ENCODE results near the gene MRGPRF.

Gene MRGPRF

GRCh38 chr11:69013009-69013951 is at the start of gene MRGPRF:
TSS of gene MRGPRF (minus strand) at chr11:69013246. CDS start at chr11:69009901, 3,345 bp downstream.
- no peak for DNase-seq

GRCh38 chr11:69062169-69062855 is 49.3 kb upstream of the MRGPRF start:
- no peak for DNase-seq

GRCh38 chr11:69061713-69062053 is 48.6 kb upstream of the MRGPRF start:
- no peak for DNase-seq

GRCh38 chr11:69060806-69061712 is 48.0 kb upstream of the MRGPRF start:
- no peak for DNase-seq

GRCh38 chr11:69059985-69060384 is 46.9 kb upstream of the MRGPRF start:
- no peak for DNase-seq

GRCh38 chr11:69059429-69059828 is 46.4 kb upstream of the MRGPRF start:
- no peak for DNase-seq

GRCh38 chr11:69058511-69059270 is 45.6 kb upstream of the MRGPRF start:
- DNase-seq: no peak

GRCh38 chr11:69057801-69058200 is 44.8 kb upstream of the MRGPRF start:
- no peak for DNase-seq

GRCh38 chr11:69057236-69057635 is 44.2 kb upstream of the MRGPRF start:
- no peak for DNase-seq

GRCh38 chr11:69055598-69056516 is 42.8 kb upstream of the MRGPRF start:
- DNase-seq: peak; percentile 52

- DNase-seq: no peak
These were observed 42.2 kb upstream of the MRGPRF start for GRCh38 chr11:69055212-69055586.

- no peak for DNase-seq
These were observed 41.6 kb upstream of the MRGPRF start for GRCh38 chr11:69054397-69055211.

GRCh38 chr11:69053546-69054396 is 40.7 kb upstream of the MRGPRF start:
- no peak for DNase-seq

- no peak for DNase-seq
These were observed 40.1 kb upstream of the MRGPRF start for GRCh38 chr11:69053169-69053477.

- DNase-seq: no peak
These were observed 39.5 kb upstream of the MRGPRF start for GRCh38 chr11:69052343-69053168.

GRCh38 chr11:69051381-69052342 is 38.6 kb upstream of the MRGPRF start:
- no peak for DNase-seq
